DMS79 treated with DMSO at 0.1 percent for 48 hours (cell line): ENCODE data around the gene SS18L1.

Experiments
- DNase-seq: peaks from one replicate; lab custom pipeline; 2025; lab: John Stamatoyannopoulos, UW

The SS18L1 gene

GRCh38 chr20:62174021-62174804 lies 30.6 kb downstream of the SS18L1 start:
- DNase-seq: no peak

- DNase-seq: no peak
Observed at GRCh38 chr20:62174870-62175624, 31.5 kb downstream of the SS18L1 start.

- no peak for DNase-seq
Observed at GRCh38 chr20:62175711-62176110, 32.1 kb downstream of the SS18L1 start.

GRCh38 chr20:62176866-62177265 lies 33.3 kb downstream of the SS18L1 start:
- DNase-seq: no peak

GRCh38 chr20:62177307-62177706 lies 33.7 kb downstream of the SS18L1 start:
- no peak for DNase-seq

- no peak for DNase-seq
Observed at GRCh38 chr20:62178316-62179161, 35.0 kb downstream of the SS18L1 start.

- no peak for DNase-seq
Observed at GRCh38 chr20:62179162-62179504, 35.6 kb downstream of the SS18L1 start.

GRCh38 chr20:62181808-62182207 lies 38.2 kb downstream of the SS18L1 start:
- DNase-seq: no peak

GRCh38 chr20:62182469-62183425 lies 39.2 kb downstream of the SS18L1 start, which contains the start of gene MTG2:
Gene MTG2 (plus strand): TSS chr20:62183028. CDS start chr20:62193421, 10,393 bp downstream.
- peak; percentile 91 for DNase-seq

GRCh38 chr20:62183426-62184142 lies 40.0 kb downstream of the SS18L1 start:
- DNase-seq: no peak

- no peak for DNase-seq
Observed at GRCh38 chr20:62186096-62186426, 42.5 kb downstream of the SS18L1 start.

- DNase-seq: no peak
Observed at GRCh38 chr20:62186887-62187866, 43.6 kb downstream of the SS18L1 start.

GRCh38 chr20:62190639-62191411 lies 47.3 kb downstream of the SS18L1 start:
- DNase-seq: no peak

- DNase-seq: no peak
Observed at GRCh38 chr20:62191781-62192559, 48.4 kb downstream of the SS18L1 start.

- DNase-seq: no peak
Observed at GRCh38 chr20:62192635-62193034, 49.1 kb downstream of the SS18L1 start.

GRCh38 chr20:62193079-62194025 lies 49.8 kb downstream of the SS18L1 start:
- no peak for DNase-seq

- DNase-seq: no peak
Observed at GRCh38 chr20:62195075-62195405, 51.5 kb downstream of the SS18L1 start.
